Measurements from ENCODE around the gene RWDD4.

- TF ChIP-seq ZC3H4 (CRISPR knock-in tag; IDR thresholded peaks at IDR 0.05; ENCODE audit: borderline replicate concordance) = no peak
- TF ChIP-seq CHCHD3 (CRISPR knock-in tag; IDR thresholded peaks at IDR 0.05) = no peak
- TF ChIP-seq RAD21 (CRISPR knock-in tag; conservative IDR thresholded peaks at IDR 0.05 in 1 of 2, IDR thresholded peaks at IDR 0.05 in 1 of 2) = no peak
- no peak for TF ChIP-seq NFATC3 (IDR thresholded peaks at IDR 0.05)
- no peak for TF ChIP-seq MYNN (IDR thresholded peaks at IDR 0.05)
- no peak for TF ChIP-seq MYNN (CRISPR knock-in tag; IDR thresholded peaks at IDR 0.05)
- TF ChIP-seq, protein P1, sequence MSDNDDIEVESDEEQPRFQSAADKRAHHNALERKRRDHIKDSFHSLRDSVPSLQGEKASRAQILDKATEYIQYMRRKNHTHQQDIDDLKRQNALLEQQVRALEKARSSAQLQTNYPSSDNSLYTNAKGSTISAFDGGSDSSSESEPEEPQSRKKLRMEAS (CRISPR knock-in tag; IDR thresholded peaks at IDR 0.05) = no peak
- TF ChIP-seq NRF1 (conservative IDR thresholded peaks at IDR 0.05 in 1 of 2, IDR thresholded peaks at IDR 0.05 in 1 of 2) = no peak
- TF ChIP-seq CTCF (IDR thresholded peaks at IDR 0.05 in 2 of 3, conservative IDR thresholded peaks at IDR 0.05 in 1 of 3; ENCODE audit: insufficient read depth in 2 of 3, low read depth in 1 of 3, low read length in 3 of 3) = no peak
- TF ChIP-seq CREB1 (IDR thresholded peaks at IDR 0.05) = no peak
- TF ChIP-seq CREB1 (CRISPR knock-in tag; IDR thresholded peaks at IDR 0.05) = no peak
Measured at GRCh38 chr4:183609151-183609550, 49.8 kb downstream of the RWDD4 start.
